ENCODE data around the gene PGAP6. TPM values are rescaled to one million over a fixed set of nuclear protein-coding genes. Genes with fewer than 3 reads are reported as not detected.
A peak's percentile ranks its signal among the peaks of the same experiment; 100 is the strongest.

PGAP6 gene
- total and polyA plus RNA-seq, 2 of the 13 experiments (the other 11 are each of a cell fraction or from before 2014, with no cell fraction given), result 52.7 to 136 TPM

DNA sequence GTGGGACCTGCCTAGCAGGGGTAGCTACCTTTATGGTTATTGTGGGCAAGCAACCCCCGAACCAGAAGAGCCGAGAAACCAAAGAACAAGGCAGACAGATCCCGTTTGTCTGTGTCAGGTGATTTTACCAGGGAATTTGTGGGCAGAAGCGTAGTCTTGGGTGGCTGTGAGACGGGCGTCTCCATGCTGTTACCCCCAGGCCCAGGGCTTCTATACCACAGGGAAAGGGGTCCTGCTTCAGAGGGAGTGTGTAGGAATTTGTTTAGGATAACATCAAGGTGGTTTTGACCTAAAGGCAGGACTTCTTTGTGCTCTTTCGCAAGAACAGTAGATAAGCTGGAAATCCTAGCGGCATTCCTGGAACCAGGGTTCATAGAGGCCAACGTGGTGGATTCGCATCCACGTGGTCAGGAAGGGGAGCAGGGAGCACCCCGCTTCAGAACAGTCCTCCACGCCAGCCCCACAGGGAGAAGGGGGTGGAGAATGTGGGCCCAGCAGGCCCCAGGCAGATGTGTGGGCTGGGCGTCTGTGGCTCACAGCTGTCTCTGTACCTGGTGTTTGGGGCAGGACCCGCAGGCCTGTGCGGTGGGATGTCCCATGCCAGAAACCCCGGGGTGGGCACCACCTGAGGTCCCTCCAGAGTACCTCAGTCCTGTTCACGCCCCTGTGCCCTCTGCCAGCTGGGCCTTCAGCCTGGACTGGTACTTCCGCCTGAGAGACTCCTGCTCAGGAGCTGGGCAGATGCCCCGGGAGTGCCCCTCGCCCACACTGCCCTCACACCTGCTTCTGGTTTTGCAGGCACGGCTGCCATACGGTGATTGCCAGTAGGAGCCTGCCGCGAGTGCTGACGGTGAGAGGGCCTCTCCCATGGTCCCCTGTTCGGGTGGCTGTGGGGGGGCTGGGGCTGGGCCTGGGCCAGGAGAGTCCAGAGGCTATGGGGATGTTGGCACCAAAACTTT lies 24.0 kb upstream of the PGAP6 start (continued):
- TF ChIP-seq MBNL3 (CRISPR knock-in tag; conservative IDR thresholded peaks at IDR 0.05), result no peak
- no peak for TF ChIP-seq MTA3 (CRISPR knock-in tag; IDR thresholded peaks at IDR 0.05)
- no peak for TF ChIP-seq ZUFSP (CRISPR knock-in tag; IDR thresholded peaks at IDR 0.05; ENCODE audit: borderline replicate concordance)
- peak; percentile 43; the same call in 1 of the 2 replicates for TF ChIP-seq PHF8 (CRISPR knock-in tag; IDR thresholded peaks at IDR 0.05)
- no peak for TF ChIP-seq TRAFD1 (CRISPR knock-in tag; IDR thresholded peaks at IDR 0.05; ENCODE audit: borderline replicate concordance)
- no peak for TF ChIP-seq KDM6A (CRISPR knock-in tag; IDR thresholded peaks at IDR 0.05; ENCODE audit: low read depth)
- peak; percentile 61; the same call in 1 of the 2 replicates for TF ChIP-seq KMT2B (CRISPR knock-in tag; IDR thresholded peaks at IDR 0.05)
- peak; percentile 80; the same call in 1 of the 2 replicates for TF ChIP-seq ZNF639 (CRISPR knock-in tag; conservative IDR thresholded peaks at IDR 0.05)
- peak; percentile 77 for TF ChIP-seq ZNF772 (CRISPR knock-in tag; IDR thresholded peaks at IDR 0.05)
- TF ChIP-seq CEBPG (CRISPR knock-in tag; IDR thresholded peaks at IDR 0.05), result peak; percentile 97
- TF ChIP-seq SMARCE1 (IDR thresholded peaks at IDR 0.05; ENCODE audit: borderline replicate concordance), result no peak
- no peak for TF ChIP-seq MAFF (IDR thresholded peaks at IDR 0.05; ENCODE audit: low read depth, low read length)
- peak; percentile 78 for TF ChIP-seq TCF7 (IDR thresholded peaks at IDR 0.05; ENCODE audit: low read depth)
- TF ChIP-seq NFIB (CRISPR knock-in tag; IDR thresholded peaks at IDR 0.05; ENCODE audit: borderline replicate concordance), result no peak
- peak; percentile 42 for TF ChIP-seq HNRNPLL (IDR thresholded peaks at IDR 0.05; ENCODE audit: low read depth, low read length, poor library complexity, severe bottlenecking)
- no peak for TF ChIP-seq POLR2AphosphoS2 (IDR thresholded peaks at IDR 0.05; ENCODE audit: low read depth, low read length)
- TF ChIP-seq UBTF (CRISPR knock-in tag; IDR thresholded peaks at IDR 0.05), result peak; percentile 57
- TF ChIP-seq ZKSCAN5 (CRISPR knock-in tag; IDR thresholded peaks at IDR 0.05), result no peak
- peak; percentile 47; the same call in 1 of the 2 replicates for TF ChIP-seq NFYC (CRISPR knock-in tag; IDR thresholded peaks at IDR 0.05)
- no peak for TF ChIP-seq ZNF546 (CRISPR knock-in tag; conservative IDR thresholded peaks at IDR 0.05)
- TF ChIP-seq RFX5 (IDR thresholded peaks at IDR 0.05; ENCODE audit: low read depth, low read length), result no peak
- TF ChIP-seq ZNF30 (CRISPR knock-in tag; IDR thresholded peaks at IDR 0.05), result no peak
- TF ChIP-seq CBX1 (IDR thresholded peaks at IDR 0.05; ENCODE audit: low read depth), result no peak
